Thoracic aorta (tissue), 2 donors: ENCODE results near the gene UBE3D. TPM values are rescaled to one million over a fixed set of nuclear protein-coding genes. Genes with fewer than 3 reads are reported as not detected.
A peak's percentile ranks its signal among the peaks of the same experiment; 100 is the strongest.

Experiments
- ATAC-seq: fragments of 150-250 bp; one replicate; pipeline ENCODE4 v1.8.0; 2017; ENCODE audit warnings: low read depth; ENCODE audit not compliant: insufficient number of reproducible peaks, low FRiP score
- DNase-seq: peaks from one replicate; pipeline ENCODE4 v3.0.0-alpha.2; 2020; ENCODE audit warnings: low spot score
- H3K27ac ChIP-seq, 2 donors: fragments of 200-600 bp; sonication (generic); 1 replicate in 1 of 2; 2 replicates in 1 of 2; pipeline ENCODE4 v1.5.1; 2016; ENCODE audit warnings: mild to moderate bottlenecking in 2 of 2, moderate library complexity in 2 of 2
- H3K27me3 ChIP-seq: fragments of 200-600 bp; sonication (generic); replicated peaks from 2 replicates; pipeline ENCODE4 v1.6.0; 2016; ENCODE audit warnings: mild to moderate bottlenecking; ENCODE audit not compliant: insufficient read depth
- H3K36me3 ChIP-seq: fragments of 200-600 bp; sonication (generic); one replicate; pipeline ENCODE4 v1.5.1; 2016
- H3K4me1 ChIP-seq, 2 donors: fragments of 200-600 bp; sonication (generic); 1 replicate in 1 of 2; 2 replicates in 1 of 2; pipeline versions ENCODE4 v1.5.1 to v1.6.0; 2016; ENCODE audit warnings: low read depth in 2 of 2, mild to moderate bottlenecking in 1 of 2; ENCODE audit not compliant: control insufficient read depth in 1 of 2
- H3K4me3 ChIP-seq: fragments of 200-600 bp; sonication (generic); 2 replicates; pipeline ENCODE4 v1.5.1; 2016; ENCODE audit warnings: mild to moderate bottlenecking
- H3K9me3 ChIP-seq: fragments of 200-600 bp; sonication (generic); 2 replicates; pipeline ENCODE4 v1.5.1; 2016
- total RNA-seq, 2 donors: library from RNA; depleted of rRNA; stranded (reverse); fragments of >200 nt; gene quantifications; one replicate each; pipeline versions ENCODE4 v1.1.0 to v1.2.3, GENCODE V29; 2016
- TF ChIP-seq, protein P1 (sequence below): fragments of 200-600 bp; sonication (generic); IDR thresholded peaks from one replicate; pipeline ENCODE4 v1.5.1; 2019; ENCODE audit warnings: antibody characterized with exemption

Gene UBE3D, protein sequence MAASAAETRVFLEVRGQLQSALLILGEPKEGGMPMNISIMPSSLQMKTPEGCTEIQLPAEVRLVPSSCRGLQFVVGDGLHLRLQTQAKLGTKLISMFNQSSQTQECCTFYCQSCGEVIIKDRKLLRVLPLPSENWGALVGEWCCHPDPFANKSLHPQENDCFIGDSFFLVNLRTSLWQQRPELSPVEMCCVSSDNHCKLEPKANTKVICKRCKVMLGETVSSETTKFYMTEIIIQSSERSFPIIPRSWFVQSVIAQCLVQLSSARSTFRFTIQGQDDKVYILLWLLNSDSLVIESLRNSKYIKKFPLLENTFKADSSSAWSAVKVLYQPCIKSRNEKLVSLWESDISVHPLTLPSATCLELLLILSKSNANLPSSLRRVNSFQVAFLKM
- 10 to 100 TPM in 1 of 2 donors, 1 to 10 TPM in 1; 9.6 to 14.0 TPM for total RNA-seq

DNA sequence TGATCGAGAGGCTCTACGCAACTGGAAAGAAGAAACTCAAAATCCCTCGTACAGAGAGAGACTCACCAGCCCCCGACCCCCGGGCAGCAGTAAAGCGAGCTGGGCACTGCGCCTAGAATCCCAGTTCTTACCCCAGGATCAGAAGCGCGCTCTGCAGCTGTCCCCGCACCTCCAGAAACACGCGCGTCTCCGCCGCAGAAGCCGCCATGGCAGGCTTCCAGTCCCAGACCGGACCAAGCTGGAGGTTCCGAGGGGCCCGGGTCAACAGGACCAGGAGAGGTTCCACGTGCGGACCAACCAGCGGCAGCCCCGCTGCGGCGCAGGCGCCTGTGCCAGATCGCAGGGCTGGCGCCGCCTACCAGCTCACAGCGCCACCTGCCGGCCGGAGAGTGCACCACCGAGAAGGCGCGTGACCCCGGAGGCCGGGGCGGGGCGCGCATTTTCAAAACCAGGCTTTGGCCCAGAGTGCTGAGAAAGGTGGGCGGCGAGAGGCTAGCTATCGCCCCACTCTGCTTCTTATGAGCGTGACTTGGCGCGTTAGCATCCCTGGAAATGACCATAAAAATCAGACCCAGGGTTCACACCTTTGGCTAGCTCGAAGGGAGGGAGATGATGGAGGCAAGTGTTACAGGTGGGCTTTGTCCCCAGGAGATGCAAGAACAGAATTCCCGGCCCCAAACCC is at the start of gene UBE3D:
TSS of gene UBE3D (minus strand) at position 331 of the 682 bp plus-strand sequence. CDS start at position 208, 123 bp downstream.
- H3K27ac ChIP-seq: no peak within 1 kb of the TSS
- peak; percentile 34 for ATAC-seq

DNA sequence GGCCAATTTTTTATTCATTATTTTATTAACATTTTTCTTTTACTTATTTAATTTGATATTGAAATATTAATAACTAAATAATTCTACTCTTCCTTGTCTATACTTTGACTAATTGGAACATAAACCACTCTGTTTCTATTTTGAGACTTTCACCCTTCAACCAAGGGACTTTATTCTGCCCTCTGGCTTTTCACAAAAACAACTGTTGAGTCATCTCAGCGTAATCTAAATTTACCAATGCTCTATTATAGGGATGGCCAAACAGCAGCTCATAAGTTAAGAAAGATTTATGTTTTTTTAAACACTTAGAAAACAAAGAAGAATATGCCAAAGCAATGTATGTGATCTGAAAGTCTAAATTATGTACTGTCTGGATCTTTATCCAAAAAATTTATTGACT is 48.5 kb upstream of the UBE3D start:
- DNase-seq (no peak), ATAC-seq (no peak)
- Histone ChIP-seq H3K36me3 (peaks cover 15% of the 10 kb centered on the region), H3K4me3 (no peak overlapping the region), H3K9me3 (no peaks in the 10 kb centered on the region), H3K27ac (peak overlapping the region in 1 of 2 donors; percentile 37), H3K27me3 (no peaks in the 10 kb centered on the region), H3K4me1 (peaks cover 8 to 10% of the 10 kb centered on the region in 2 donors)
- TF ChIP-seq, protein P1, sequence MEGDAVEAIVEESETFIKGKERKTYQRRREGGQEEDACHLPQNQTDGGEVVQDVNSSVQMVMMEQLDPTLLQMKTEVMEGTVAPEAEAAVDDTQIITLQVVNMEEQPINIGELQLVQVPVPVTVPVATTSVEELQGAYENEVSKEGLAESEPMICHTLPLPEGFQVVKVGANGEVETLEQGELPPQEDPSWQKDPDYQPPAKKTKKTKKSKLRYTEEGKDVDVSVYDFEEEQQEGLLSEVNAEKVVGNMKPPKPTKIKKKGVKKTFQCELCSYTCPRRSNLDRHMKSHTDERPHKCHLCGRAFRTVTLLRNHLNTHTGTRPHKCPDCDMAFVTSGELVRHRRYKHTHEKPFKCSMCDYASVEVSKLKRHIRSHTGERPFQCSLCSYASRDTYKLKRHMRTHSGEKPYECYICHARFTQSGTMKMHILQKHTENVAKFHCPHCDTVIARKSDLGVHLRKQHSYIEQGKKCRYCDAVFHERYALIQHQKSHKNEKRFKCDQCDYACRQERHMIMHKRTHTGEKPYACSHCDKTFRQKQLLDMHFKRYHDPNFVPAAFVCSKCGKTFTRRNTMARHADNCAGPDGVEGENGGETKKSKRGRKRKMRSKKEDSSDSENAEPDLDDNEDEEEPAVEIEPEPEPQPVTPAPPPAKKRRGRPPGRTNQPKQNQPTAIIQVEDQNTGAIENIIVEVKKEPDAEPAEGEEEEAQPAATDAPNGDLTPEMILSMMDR: no peak

More for the DNA sequence above, at the start of gene UBE3D:
- H3K36me3 ChIP-seq: no peaks in the 10 kb centered on the region
- TF ChIP-seq, protein P1: peak; percentile 99
- H3K9me3 ChIP-seq: no peaks in the 10 kb centered on the region
- H3K4me3 ChIP-seq: peak within 1 kb of the TSS; percentile 81
- no peaks in the 10 kb centered on the region for H3K27me3 ChIP-seq
- peaks cover 8 to 31% of the 10 kb centered on the region in 2 donors for H3K4me1 ChIP-seq
- peak; percentile 61 for DNase-seq

GRCh38 chr6:83113258-83113657 is 47.6 kb upstream of the UBE3D start:
- DNase-seq (no peak), ATAC-seq (no peak)
- H3K27me3 ChIP-seq: no peaks in the 10 kb centered on the region
- H3K27ac ChIP-seq: no peak overlapping the region
- H3K36me3 ChIP-seq: peaks cover 15% of the 10 kb centered on the region
- H3K4me1 ChIP-seq: peaks cover 8 to 10% of the 10 kb centered on the region in 2 donors
- H3K9me3 ChIP-seq: no peaks in the 10 kb centered on the region
- TF ChIP-seq, protein P1: no peak
- H3K4me3 ChIP-seq: no peak overlapping the region

- Histone ChIP-seq H3K9me3 (no peaks in the 10 kb centered on the region), H3K36me3 (peaks cover 15% of the 10 kb centered on the region), H3K27me3 (no peaks in the 10 kb centered on the region), H3K4me3 (no peak overlapping the region), H3K27ac (no peak overlapping the region), H3K4me1 (peaks cover 0 to 4% of the 10 kb centered on the region in 2 donors)
- ATAC-seq: no peak
- TF ChIP-seq, protein P1: no peak
- no peak for DNase-seq
Observed at GRCh38 chr6:83108378-83108777, 42.7 kb upstream of the UBE3D start.

- no peaks in the 10 kb centered on the region for H3K9me3 ChIP-seq
- no peaks in the 10 kb centered on the region for H3K36me3 ChIP-seq
- no peak overlapping the region for H3K4me3 ChIP-seq
- no peaks in the 10 kb centered on the region for H3K27me3 ChIP-seq
- DNase-seq (no peak), ATAC-seq (no peak)
- H3K27ac ChIP-seq: no peak overlapping the region
- TF ChIP-seq, protein P1: no peak
- H3K4me1 ChIP-seq: peaks cover 6 to 11% of the 10 kb centered on the region in 2 donors
Observed at GRCh38 chr6:83098589-83098988, 32.9 kb upstream of the UBE3D start.
